Right forelimb (tissue), 1 donor: ENCODE results near the gene SULT2B1.

Source experiments
- DNase-seq: peaks from one replicate; pipeline ENCODE4 v3.0.0-alpha.2; 2018

Gene SULT2B1

DNA sequence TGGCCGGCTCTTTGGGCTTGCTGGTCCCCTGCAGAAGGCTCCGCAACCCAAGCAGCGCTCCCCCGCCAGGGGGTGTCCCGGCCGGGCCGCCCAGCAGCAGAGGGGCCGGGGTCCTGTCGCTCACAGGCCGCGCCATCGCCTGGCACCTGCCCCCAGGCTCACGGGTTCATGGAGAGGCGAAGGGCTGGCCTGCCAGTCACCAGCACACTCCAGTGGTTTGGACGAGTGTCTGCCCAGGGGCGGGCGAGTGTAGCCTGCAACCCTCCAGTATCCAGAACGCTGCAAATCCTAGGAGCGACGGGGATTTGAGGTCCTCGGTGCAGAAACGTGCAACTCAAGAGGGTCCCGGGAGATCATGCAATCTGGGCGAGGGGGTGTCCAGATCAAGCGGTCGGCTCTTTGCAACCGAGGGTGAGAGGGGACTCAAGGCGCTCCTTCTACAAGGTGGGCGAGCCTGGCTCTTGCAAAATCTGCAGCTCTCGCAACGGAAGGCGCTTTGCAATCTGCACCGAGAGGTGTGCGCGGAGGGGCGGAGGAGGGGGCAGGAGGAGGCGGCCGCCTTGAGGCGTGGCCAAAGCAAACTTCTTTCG is 85.0 kb downstream of the SULT2B1 start, which contains the start of gene DBP:
Gene DBP, minus strand, starts transcription at position 521 of the 590 bp plus-strand sequence. Its CDS starts 385 bp downstream, at position 136.
- DNase-seq = no peak

DNA sequence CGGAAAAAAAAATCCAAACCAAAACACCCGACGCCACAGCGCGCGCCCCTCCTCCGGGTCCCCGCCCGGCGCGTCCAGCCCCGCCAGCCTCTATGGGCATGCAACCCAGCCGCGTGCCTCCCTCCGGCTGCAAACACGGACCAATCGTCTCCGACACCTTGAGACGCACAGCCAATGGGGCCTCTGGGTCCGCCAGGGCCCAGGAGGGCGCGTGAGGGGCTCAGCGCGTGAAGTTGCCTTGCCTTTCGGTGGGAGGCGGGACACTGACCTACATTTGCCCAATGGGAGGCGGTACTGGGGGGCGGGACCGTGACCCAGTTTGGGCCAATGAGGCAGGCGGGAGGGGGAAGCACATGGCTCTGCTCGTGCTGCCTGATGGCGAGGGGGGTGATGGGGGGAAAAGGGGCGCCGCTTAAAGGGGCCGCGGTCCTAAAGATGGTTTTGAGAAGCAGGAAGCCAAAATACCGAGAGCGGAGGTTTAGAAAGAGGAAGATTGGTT is 85.5 kb downstream of the SULT2B1 start:
- DNase-seq = peak; percentile 98

DNA sequence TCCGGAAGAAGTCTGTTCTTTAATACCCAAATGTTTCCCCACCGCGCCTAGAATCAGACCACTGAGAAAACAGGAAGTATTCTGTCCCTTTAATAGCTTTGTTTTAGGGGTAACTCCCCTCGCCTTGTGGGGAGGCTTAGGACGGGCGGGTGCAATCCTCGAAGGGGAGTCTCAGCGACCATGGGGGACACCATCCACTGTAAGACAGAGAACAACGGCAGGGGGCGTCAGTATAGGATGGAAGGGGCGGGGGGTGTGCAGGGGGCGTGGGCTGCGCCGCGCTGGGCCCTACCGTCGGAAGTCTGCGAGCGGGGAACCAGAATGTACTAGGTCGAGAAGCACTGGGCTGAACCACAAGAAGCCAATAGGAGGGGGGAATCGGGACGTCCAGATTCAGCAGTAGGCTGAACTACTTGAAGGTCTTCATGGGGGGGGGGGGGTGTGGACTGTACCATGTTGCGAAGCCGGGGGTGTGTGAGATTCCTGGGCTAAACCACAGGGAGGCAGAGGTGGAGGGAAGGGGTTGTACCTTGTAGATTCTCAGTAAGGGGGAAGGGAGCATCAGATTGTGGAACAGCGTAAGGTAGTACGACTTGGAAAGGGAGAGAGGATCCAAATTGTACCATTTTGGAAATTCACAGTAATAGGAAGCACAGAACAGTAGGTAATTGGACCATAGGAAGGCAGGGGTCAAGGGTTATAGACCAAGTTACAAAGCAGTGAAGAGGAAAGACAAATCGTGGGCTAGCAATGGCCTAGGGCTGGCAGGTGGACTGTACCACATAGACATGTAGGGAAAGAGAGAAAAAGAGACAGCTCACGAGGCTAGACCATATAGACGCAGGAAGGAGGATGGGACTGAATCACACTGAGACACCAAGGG is 86.2 kb downstream of the SULT2B1 start:
- peak; percentile 88 for DNase-seq

DNA sequence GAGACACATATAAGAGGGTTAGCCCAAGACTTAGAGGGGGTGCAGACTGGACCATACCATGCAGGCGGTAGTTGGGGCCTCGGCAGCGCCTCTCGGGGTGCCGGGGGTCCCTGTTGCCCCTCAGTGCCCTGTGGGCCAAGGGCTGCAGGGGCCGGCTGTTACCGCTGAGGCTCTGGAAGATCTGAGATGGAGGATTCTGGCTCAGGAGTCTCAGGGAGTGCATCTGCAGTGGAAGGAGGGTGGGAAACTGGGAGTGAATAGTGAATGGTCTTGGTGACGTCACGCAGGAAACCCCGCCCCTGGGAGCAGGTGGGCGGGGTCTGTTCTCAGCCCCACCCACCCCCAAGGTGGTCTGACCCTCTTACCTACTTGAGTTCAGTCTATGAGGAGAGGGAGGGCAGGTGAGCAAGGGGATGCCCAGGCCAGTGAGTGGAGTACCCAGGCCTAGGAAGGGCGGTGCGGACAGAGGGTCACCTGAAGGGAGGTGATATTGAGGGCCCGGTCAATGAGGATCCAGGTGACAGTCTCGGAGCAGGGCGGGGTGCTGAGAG is 86.9 kb downstream of the SULT2B1 start:
- no peak for DNase-seq

DNA sequence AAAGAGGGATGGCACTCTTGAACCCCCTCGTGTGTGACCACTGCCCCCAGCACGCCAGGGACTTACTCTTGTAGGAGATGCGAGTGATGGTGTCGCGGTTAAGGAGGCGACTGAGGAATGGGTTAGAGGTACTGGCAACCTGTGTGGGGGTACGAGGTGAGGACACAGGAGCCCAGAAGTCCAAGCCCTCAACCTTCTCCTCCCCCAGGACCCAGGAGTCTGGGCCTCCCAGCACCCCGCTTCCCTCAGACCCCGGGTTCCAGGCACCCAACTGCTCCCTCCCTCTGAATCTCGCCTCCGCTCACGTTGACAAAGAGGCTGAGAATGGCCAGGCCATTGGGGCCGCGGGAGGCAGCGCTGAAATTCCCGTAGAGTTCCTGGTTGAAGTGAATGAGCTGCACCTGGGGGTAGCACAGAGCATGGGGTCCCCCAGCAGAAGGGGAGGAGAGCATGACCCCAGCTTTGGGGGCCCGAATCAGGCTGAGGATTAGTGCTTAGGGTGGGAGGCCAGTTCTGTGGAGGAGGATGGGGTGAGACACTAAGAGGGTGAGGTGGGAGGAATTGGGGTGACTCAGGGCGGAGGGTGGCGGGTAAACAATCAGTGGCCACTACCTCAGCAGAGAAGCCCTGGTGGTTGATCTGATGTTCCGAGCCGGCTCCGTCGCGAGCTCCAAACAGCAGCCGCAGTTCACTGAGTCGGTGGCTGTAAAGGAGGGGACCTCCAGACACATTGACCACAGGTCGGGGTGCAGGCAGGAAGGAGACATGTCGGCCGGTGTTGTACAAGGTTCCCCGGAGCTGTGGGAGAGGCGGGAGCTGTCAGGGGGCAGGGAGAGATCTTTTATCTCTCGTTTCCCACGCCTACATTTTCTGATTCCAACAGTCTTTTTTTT is 87.8 kb downstream of the SULT2B1 start:
- DNase-seq = no peak

DNA sequence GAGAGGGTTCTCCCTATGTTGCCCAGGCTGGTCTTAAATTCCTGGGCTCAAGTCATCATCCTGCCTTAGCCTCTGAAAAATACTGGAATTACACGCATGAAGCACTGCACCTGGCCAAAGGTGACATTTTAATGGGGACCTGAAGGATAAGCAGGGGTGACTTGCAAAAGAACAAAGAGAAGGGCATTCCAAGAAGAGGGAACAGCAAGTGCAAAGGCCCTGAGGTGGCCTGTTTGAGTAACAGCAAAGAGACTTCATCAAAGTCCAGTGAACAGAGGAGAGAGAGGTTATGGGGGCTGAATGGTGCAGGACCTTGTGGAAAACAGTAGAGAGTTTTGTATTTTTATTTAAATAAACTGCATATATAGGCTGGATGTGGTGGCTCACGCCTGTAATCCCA is 89.9 kb downstream of the SULT2B1 start:
- no peak for DNase-seq

DNA sequence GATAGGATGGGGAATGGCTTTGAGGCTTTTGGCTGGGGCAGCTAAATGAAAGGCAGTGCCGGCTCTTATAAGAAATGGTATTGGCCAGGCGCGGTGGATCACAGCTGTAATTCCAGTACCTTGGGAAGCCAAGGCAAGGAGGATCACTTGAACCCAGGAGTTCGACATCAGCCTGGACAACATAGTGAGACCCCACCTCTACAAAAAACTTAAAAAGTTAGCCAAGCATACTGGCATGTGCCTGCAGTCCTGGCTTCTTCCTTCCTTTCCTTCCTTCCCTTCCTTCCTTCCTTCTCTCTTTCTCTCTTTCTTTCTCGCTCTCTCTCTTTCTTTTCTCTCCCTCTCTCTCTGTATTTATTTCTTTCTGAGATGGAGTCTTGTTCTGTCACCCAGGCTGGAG is 90.9 kb downstream of the SULT2B1 start:
- no peak for DNase-seq

DNA sequence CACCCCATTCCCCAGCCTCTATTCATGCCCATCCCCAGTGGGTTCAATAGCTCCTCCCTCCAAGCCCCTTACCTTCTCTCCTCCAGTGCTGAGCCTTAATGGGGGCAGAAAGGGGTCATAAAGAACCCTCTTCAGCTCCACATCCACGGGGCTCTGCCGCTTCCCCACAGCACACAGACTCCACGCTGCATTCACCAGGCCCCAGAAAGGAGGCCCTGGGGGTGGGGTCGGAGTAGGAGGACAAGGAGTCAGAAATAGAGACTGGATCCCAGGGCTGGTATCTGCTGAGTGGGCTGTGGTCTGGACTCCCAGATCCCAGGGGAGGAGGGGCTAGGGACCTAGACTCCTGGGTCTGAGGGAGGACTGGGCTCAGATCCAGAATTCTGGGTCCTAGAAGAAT is 92.4 kb downstream of the SULT2B1 start:
- DNase-seq = no peak

DNA sequence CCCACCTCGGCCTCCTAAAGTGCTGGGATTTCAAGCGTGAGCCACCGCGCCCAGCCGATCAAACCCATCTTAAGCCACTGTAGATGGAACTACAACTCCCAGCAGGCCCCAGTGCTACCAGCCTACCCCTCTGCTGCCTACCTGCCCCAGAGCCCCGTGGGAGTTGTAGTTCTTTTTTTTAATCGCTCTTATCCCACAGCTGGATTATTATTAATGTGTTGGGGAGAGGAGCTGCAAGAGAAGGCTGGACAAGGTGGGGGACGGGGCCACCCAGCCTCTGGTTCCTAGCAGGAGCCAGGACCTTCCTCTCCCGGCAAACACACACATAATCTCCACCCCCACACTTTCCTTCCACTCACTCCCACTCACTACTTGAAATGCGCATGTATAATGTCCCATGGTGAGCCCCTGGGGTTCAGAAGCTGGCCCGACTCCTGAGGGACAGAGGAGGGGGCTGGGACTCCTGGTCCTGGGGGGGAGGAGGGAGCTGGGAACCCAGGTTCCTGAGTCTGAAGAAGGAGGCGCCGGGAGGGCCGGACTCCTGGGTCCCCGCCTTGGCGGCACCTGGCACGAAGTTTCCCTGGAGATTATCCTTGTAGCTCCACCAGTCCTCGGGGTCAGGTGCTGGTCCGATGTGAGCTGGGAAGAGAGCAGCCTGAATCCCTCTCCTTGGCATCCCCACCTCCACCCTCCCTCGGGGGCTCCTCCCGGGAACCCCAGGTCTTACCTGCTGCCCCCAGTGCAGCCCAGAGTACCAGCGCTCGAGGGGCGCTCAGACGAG is 93.1 kb downstream of the SULT2B1 start:
- DNase-seq = peak; percentile 77

DNA sequence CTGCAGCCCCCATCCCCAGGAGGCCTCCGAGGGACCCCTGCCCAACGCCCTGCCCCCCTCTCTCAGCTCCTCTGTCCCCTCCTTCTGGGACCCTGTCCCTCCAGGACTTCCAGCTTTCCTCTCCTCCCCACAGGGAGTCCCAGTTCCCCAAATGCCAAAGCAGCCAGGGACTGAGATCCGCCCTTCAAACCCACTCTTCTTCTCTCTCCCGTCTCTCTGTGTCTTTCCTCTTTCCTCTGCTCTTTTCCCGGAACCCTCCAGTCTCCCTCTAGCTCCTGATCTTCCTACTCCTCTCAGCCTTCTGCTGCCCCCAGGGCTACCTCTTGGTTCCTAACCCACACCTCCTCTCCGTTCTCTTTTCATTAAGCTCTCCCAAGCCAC is 93.6 kb downstream of the SULT2B1 start:
- DNase-seq = no peak

DNA sequence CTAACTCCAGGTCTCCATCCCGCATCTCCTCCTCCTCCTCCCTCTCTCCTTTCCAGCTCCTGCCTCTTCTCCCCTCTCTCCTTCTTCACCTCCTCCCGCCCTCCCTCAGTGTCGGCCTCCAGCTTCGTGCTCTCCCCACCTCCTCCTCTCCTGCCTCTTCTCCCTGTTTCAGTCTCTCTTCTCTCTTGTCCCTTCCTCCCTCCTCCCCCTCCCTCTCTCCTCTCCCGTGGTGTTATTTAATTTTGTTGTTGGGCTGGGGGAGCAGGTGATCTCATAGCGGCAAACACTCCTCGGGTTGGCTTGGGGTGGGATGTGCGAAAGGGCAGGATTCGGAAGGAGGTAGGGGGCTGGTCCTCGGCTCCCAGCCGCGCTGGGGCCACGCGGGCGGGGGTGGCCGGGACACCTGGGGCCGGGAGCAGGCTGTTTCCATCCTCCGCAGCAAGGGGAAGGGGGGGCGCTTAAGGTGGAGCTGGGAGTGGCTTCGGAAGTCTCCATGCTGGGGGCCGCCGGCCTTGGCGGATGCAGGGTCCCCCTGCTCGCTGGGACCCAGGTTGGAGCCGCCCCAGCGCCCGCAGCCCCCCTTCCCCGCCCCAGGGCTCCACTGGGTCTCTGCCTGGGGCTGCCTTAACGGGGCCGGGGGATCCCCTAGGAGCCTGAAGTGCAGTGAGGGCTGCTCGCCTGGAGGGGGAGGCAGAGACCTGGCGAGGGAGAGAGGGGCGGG is 94.2 kb downstream of the SULT2B1 start, which contains the start of gene CA11:
Gene CA11, minus strand, starts transcription at position 187 of the 721 bp plus-strand sequence. CDS start 555 bp downstream, outside the sequence.
- peak; percentile 94 for DNase-seq

DNA sequence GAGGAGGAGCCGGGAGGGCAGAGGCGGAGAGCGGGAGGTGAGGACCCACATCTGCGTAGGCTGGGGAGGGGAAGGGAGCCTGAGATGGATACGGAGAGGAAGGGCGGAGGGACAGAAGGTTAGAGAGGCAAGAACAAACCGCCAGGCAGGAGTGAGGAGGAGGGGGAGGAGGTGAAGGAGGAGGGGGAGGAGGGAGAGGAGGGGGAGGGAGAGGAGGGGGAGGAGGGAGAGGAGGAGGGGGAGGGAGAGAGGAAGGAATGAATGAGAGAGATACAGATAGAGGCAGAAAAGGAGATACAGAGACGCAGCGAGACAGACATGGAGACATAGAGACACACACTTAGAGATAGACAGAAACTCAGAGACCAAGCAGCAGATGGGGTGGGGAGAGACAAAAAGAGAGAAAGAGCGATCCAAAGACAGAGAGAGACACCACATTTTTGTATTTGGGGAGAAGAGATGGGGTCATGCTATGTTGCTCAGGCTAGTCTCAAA is 94.8 kb downstream of the SULT2B1 start:
- no peak for DNase-seq

DNA sequence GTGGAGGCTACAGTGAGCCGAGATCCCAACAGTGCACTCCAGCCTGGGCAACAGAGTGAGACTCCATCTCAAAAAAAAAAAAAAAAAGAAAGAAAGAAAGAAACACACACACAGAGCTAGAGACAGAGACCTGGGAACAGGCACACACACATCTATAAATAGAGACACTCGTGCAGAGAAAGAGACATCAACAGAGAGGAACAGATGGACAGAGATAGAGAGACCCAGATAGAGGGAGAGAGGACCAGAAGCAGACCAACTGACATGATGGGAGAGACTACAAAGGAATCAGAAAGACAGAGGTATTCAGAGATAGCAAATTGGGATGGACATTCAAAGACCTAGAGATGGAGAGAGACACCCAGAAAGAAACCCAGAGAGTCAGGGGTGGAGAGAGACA is 96.2 kb downstream of the SULT2B1 start:
- no peak for DNase-seq
